Measurements from ENCODE around the gene FCRL4. TPM values are rescaled to one million over a fixed set of nuclear protein-coding genes. Genes with fewer than 3 reads are reported as not detected.
"Not testable (repeated sequence)": the region's sequence is repeated elsewhere in the genome, so short reads cannot be mapped to it uniquely, and the experiment has no call there.

FCRL4 gene
- polyA plus RNA-seq, 6 donors from 2014 or later: 0.08 to 0.23 (median 0.09) TPM; not detected in 3

- ATAC-seq (ENCODE audit: low read depth in 2 of 2): peak; percentile 58 to 67
- Mint-ChIP-seq H3K27me3 (peaks cover 15 to 16% (median 16%) of the 10 kb centered on the region in 3 donors), H3K36me3 (peaks cover 0 to 6% of the 10 kb centered on the region in 2 donors), H3K27ac (peak overlapping the region in 4 of 6 donors; percentile 3 to 80 (median 32)), H3K9me3 (peaks cover 0 to 8% (median 0%) of the 10 kb centered on the region in 7 donors), H3K4me3 (peak overlapping the region in 5 of 8 donors; percentile 10 to 74 (median 25)), H3K4me1 (peaks cover 40 to 56% (median 45%) of the 10 kb centered on the region in 3 donors)
- DNase-seq: peak; percentile 39
Measured at GRCh38 chr1:157584503-157584902, 13.4 kb downstream of the FCRL4 start.

- Mint-ChIP-seq H3K4me1 (peaks cover 47 to 62% (median 50%) of the 10 kb centered on the region in 3 donors), H3K36me3 (no peaks in the 10 kb centered on the region), H3K27ac (peak overlapping the region in 1 of 6 donors; percentile 78), H3K4me3 (peak overlapping the region in 6 of 8 donors; percentile 33 to 66 (median 64)), H3K27me3 (no peaks in the 10 kb centered on the region), H3K9me3 (peaks cover 0 to 8% (median 0%) of the 10 kb centered on the region in 7 donors)
- ATAC-seq (ENCODE audit: low read depth in 2 of 2) (no peak), DNase-seq (no peak)
Measured at GRCh38 chr1:157580828-157581210, 17.1 kb downstream of the FCRL4 start.

GRCh38 chr1:157580179-157580827 is 17.6 kb downstream of the FCRL4 start:
- Mint-ChIP-seq H3K27ac (peak overlapping the region in 3 of 6 donors; percentile 7 to 78 (median 62)), H3K4me1 (peaks cover 47 to 62% (median 50%) of the 10 kb centered on the region in 3 donors), H3K9me3 (peaks cover 0 to 8% (median 0%) of the 10 kb centered on the region in 7 donors), H3K36me3 (no peaks in the 10 kb centered on the region), H3K27me3 (no peaks in the 10 kb centered on the region), H3K4me3 (peak overlapping the region in 6 of 8 donors; percentile 33 to 66 (median 64))
- ATAC-seq (ENCODE audit: low read depth in 2 of 2): peak; percentile 51 to 60
- peak; percentile 65 for DNase-seq

- Mint-ChIP-seq H3K27ac (peak overlapping the region in 1 of 6 donors; percentile 44), H3K36me3 (no peaks in the 10 kb centered on the region), H3K4me3 (no peak overlapping the region), H3K27me3 (no peaks in the 10 kb centered on the region), H3K9me3 (no peaks in the 10 kb centered on the region), H3K4me1 (peaks cover 49 to 54% (median 53%) of the 10 kb centered on the region in 3 donors)
- ATAC-seq (ENCODE audit: low read depth in 2 of 2) (no peak), DNase-seq (no peak)
Measured at GRCh38 chr1:157577420-157577819, 20.5 kb downstream of the FCRL4 start.

GRCh38 chr1:157575744-157576143 is 22.1 kb downstream of the FCRL4 start:
- H3K27ac Mint-ChIP-seq: peak overlapping the region in 2 of 6 donors; percentile 2 to 46
- peak; percentile 75 to 76 for ATAC-seq (ENCODE audit: low read depth in 2 of 2)

GRCh38 chr1:157574836-157575235 is 23.0 kb downstream of the FCRL4 start:
- Mint-ChIP-seq H3K4me3 (peak overlapping the region in 2 of 8 donors; percentile 26 to 45), H3K27ac (peak overlapping the region in 1 of 6 donors; percentile 26)

More at GRCh38 chr1:157575744-157576143, 22.1 kb downstream of the FCRL4 start:
- Mint-ChIP-seq H3K9me3 (no peaks in the 10 kb centered on the region), H3K27me3 (no peaks in the 10 kb centered on the region), H3K36me3 (no peaks in the 10 kb centered on the region), H3K4me3 (peak overlapping the region in 7 of 8 donors; percentile 1 to 69 (median 44)), H3K4me1 (peaks cover 36 to 40% (median 38%) of the 10 kb centered on the region in 3 donors)
- no peak for DNase-seq

GRCh38 chr1:157566484-157567300 is 31.2 kb downstream of the FCRL4 start:
- ATAC-seq (ENCODE audit: low read depth in 2 of 2): peak; percentile 82 to 83
- DNase-seq: peak; percentile 72
- Mint-ChIP-seq H3K9me3 (no peaks in the 10 kb centered on the region), H3K36me3 (no peaks in the 10 kb centered on the region), H3K4me3 (peak overlapping the region; percentile 47 to 77 (median 60)), H3K27me3 (no peaks in the 10 kb centered on the region), H3K27ac (peak overlapping the region; percentile 18 to 93 (median 76)), H3K4me1 (peaks cover 57 to 79% (median 76%) of the 10 kb centered on the region in 3 donors)

More at GRCh38 chr1:157574836-157575235, 23.0 kb downstream of the FCRL4 start:
- H3K36me3 Mint-ChIP-seq: no peaks in the 10 kb centered on the region
- H3K27me3 Mint-ChIP-seq: no peaks in the 10 kb centered on the region
- peaks cover 30 to 35% (median 31%) of the 10 kb centered on the region in 3 donors for H3K4me1 Mint-ChIP-seq
- no peak for DNase-seq
- no peak for ATAC-seq (ENCODE audit: low read depth in 2 of 2)
- no peaks in the 10 kb centered on the region for H3K9me3 Mint-ChIP-seq

GRCh38 chr1:157562515-157562914 is 35.4 kb downstream of the FCRL4 start:
- DNase-seq: no peak
- no peak for ATAC-seq (ENCODE audit: low read depth in 2 of 2)

GRCh38 chr1:157558119-157558518 is 39.8 kb downstream of the FCRL4 start:
- no peak for ATAC-seq (ENCODE audit: low read depth in 2 of 2)
- no peaks in the 10 kb centered on the region for H3K27me3 Mint-ChIP-seq
- H3K4me1 Mint-ChIP-seq: peaks cover 33 to 39% (median 38%) of the 10 kb centered on the region in 3 donors

More at GRCh38 chr1:157562515-157562914, 35.4 kb downstream of the FCRL4 start:
- Mint-ChIP-seq H3K4me3 (peak overlapping the region; percentile 72 to 93 (median 84)), H3K4me1 (peaks cover 52 to 64% (median 63%) of the 10 kb centered on the region in 3 donors), H3K36me3 (no peaks in the 10 kb centered on the region), H3K27ac (peak overlapping the region; percentile 47 to 90 (median 86)), H3K27me3 (no peaks in the 10 kb centered on the region), H3K9me3 (no peaks in the 10 kb centered on the region)

GRCh38 chr1:157551694-157552693 is 45.9 kb downstream of the FCRL4 start, which contains the start of gene FCRL5:
Gene FCRL5 (minus strand): TSS chr1:157552515. CDS start chr1:157552362, 153 bp downstream.
- H3K9me3 Mint-ChIP-seq: peaks cover 0 to 3% (median 0%) of the 10 kb centered on the region in 7 donors
- H3K4me1 Mint-ChIP-seq: peaks cover 57 to 64% (median 58%) of the 10 kb centered on the region in 3 donors
- H3K36me3 Mint-ChIP-seq: peaks cover 11 to 17% of the 10 kb centered on the region in 2 donors
- peak within 1 kb of the TSS; percentile 92 to 99 (median 96) for H3K4me3 Mint-ChIP-seq
- ATAC-seq (ENCODE audit: low read depth in 2 of 2) (peak; percentile 85 to 90), DNase-seq (peak; percentile 58)
- H3K27me3 Mint-ChIP-seq: no peaks in the 10 kb centered on the region
- H3K27ac Mint-ChIP-seq: peak within 1 kb of the TSS; percentile 88 to 97 (median 93)

More at GRCh38 chr1:157558119-157558518, 39.8 kb downstream of the FCRL4 start:
- H3K36me3 Mint-ChIP-seq: no peaks in the 10 kb centered on the region
- H3K4me3 Mint-ChIP-seq: no peak overlapping the region
- no peak for DNase-seq
- H3K9me3 Mint-ChIP-seq: no peaks in the 10 kb centered on the region
- no peak overlapping the region for H3K27ac Mint-ChIP-seq

GRCh38 chr1:157548081-157548480 is 49.8 kb downstream of the FCRL4 start:
- not testable (repeated sequence) for H3K27me3 Mint-ChIP-seq; ATAC-seq (ENCODE audit: low read depth in 2 of 2); DNase-seq; H3K9me3 Mint-ChIP-seq
- H3K4me1 Mint-ChIP-seq: peaks cover 47 to 60% (median 56%) of the 10 kb centered on the region in 3 donors
- H3K36me3 Mint-ChIP-seq: peaks cover 22 to 29% of the 10 kb centered on the region in 2 donors
- H3K27ac Mint-ChIP-seq: peak overlapping the region in 1 of 6 donors; percentile 89
- H3K4me3 Mint-ChIP-seq: peak overlapping the region in 2 of 8 donors; percentile 5 to 20

GRCh38 chr1:157542676-157543075 is 55.2 kb downstream of the FCRL4 start:
- no peaks in the 10 kb centered on the region for H3K9me3 Mint-ChIP-seq
- H3K4me1 Mint-ChIP-seq: peaks cover 34 to 58% (median 48%) of the 10 kb centered on the region in 3 donors
- no peak overlapping the region for H3K4me3 Mint-ChIP-seq
- H3K36me3 Mint-ChIP-seq: peaks cover 23 to 49% of the 10 kb centered on the region in 2 donors
- H3K27me3 Mint-ChIP-seq: no peaks in the 10 kb centered on the region
- peak overlapping the region in 2 of 6 donors; percentile 23 to 66 for H3K27ac Mint-ChIP-seq
- ATAC-seq (ENCODE audit: low read depth in 2 of 2): no peak
- no peak for DNase-seq
